Activated CD4-positive, alpha-beta T cell treated with anti-CD3 and anti-CD28 coated beads, Interleukin-2, amount 50 U/mL, for 24 hours (primary cell): ENCODE data around the gene RFX2.
"Not testable (repeated sequence)": the region's sequence is repeated elsewhere in the genome, so short reads cannot be mapped to it uniquely, and the experiment has no call there.

Experiments
- DNase-seq, 2 donors: peaks; one replicate each; pipeline ENCODE4 v3.0.0-alpha.2; 2020; ENCODE audit warnings: low read depth in 1 of 2, low spot score in 1 of 2

The RFX2 gene

GRCh38 chr19:6017576-6017975 is 92.7 kb downstream of the RFX2 start:
- no peak for DNase-seq

GRCh38 chr19:6015841-6016545 is 94.3 kb downstream of the RFX2 start:
- no peak for DNase-seq

- no peak for DNase-seq
Measured at GRCh38 chr19:6014551-6015135, 95.7 kb downstream of the RFX2 start.

GRCh38 chr19:6012426-6013170 is 97.7 kb downstream of the RFX2 start:
- DNase-seq: no peak

- DNase-seq: no peak
Measured at GRCh38 chr19:6011794-6012193, 98.5 kb downstream of the RFX2 start.

- DNase-seq: no peak
Measured at GRCh38 chr19:6011206-6011605, 99.1 kb downstream of the RFX2 start.

- no peak for DNase-seq
Measured at GRCh38 chr19:6010107-6010506, 100.2 kb downstream of the RFX2 start.

GRCh38 chr19:6007866-6008265 is 102.4 kb downstream of the RFX2 start:
- DNase-seq: no peak

- DNase-seq: no peak
Measured at GRCh38 chr19:6006896-6007295, 103.4 kb downstream of the RFX2 start.

GRCh38 chr19:6006070-6006446 is 104.2 kb downstream of the RFX2 start:
- not testable (repeated sequence) for DNase-seq

- DNase-seq: no peak
Measured at GRCh38 chr19:6005321-6006069, 104.8 kb downstream of the RFX2 start.

- no peak for DNase-seq
Measured at GRCh38 chr19:6003976-6004375, 106.3 kb downstream of the RFX2 start.

- no peak for DNase-seq
Measured at GRCh38 chr19:6002591-6002990, 107.7 kb downstream of the RFX2 start.

- DNase-seq: no peak
Measured at GRCh38 chr19:6000228-6000847, 110.0 kb downstream of the RFX2 start.

- DNase-seq: no peak
Measured at GRCh38 chr19:5999693-6000092, 110.6 kb downstream of the RFX2 start.

- no peak for DNase-seq
Measured at GRCh38 chr19:5997371-5997770, 112.9 kb downstream of the RFX2 start.

- DNase-seq: no peak
Measured at GRCh38 chr19:5996623-5997320, 113.5 kb downstream of the RFX2 start.

GRCh38 chr19:5996102-5996501 is 114.2 kb downstream of the RFX2 start:
- no peak for DNase-seq

- DNase-seq: no peak
Measured at GRCh38 chr19:5995606-5996005, 114.7 kb downstream of the RFX2 start.

GRCh38 chr19:5994405-5995165 is 115.7 kb downstream of the RFX2 start:
- no peak for DNase-seq
